ENCODE data around the gene IL6ST. TPM values are rescaled to one million over a fixed set of nuclear protein-coding genes. Genes with fewer than 3 reads are reported as not detected.
"Not testable (repeated sequence)": the region's sequence is repeated elsewhere in the genome, so short reads cannot be mapped to it uniquely, and the experiment has no call there.

The IL6ST gene
- total RNA-seq, 3 donors from 2014 or later: 573 to 722 (median 615) TPM

GRCh38 chr5:55965525-55965924 is 29.2 kb downstream of the IL6ST start:
- Histone ChIP-seq H3K27ac (no peak overlapping the region), H3K36me3 (no peaks in the 10 kb centered on the region), H3K9me3 (no peaks in the 10 kb centered on the region), H3K4me1 (no peaks in the 10 kb centered on the region), H3K27me3 (no peaks in the 10 kb centered on the region), H3K4me3 (no peak overlapping the region)
- no peak for DNase-seq (ENCODE audit: low spot score in 2 of 2)
- intact Hi-C loops (cut with DNase I; ENCODE audit: low total_unique reads): no loop called here
- TF ChIP-seq POLR2A (IDR thresholded peaks at IDR 0.05): no peak
- no peak for TF ChIP-seq POLR2AphosphoS5 (IDR thresholded peaks at IDR 0.05)
- no peak for TF ChIP-seq CTCF (IDR thresholded peaks at IDR 0.05)

- DNase-seq (ENCODE audit: low spot score in 2 of 2): no peak
- no peak overlapping the region for H3K27ac ChIP-seq
- no peaks in the 10 kb centered on the region for H3K9me3 ChIP-seq
- no peaks in the 10 kb centered on the region for H3K4me1 ChIP-seq
- intact Hi-C loops (cut with DNase I; ENCODE audit: low total_unique reads): no loop called here
- no peak overlapping the region for H3K4me3 ChIP-seq
- peaks cover 5% of the 10 kb centered on the region for H3K36me3 ChIP-seq
- TF ChIP-seq POLR2A (IDR thresholded peaks at IDR 0.05) (no peak), POLR2AphosphoS5 (IDR thresholded peaks at IDR 0.05) (no peak), CTCF (IDR thresholded peaks at IDR 0.05) (no peak)
- no peaks in the 10 kb centered on the region for H3K27me3 ChIP-seq
These were observed 34.0 kb downstream of the IL6ST start for GRCh38 chr5:55960779-55961178.

- intact Hi-C loops (cut with DNase I; ENCODE audit: low total_unique reads): no loop called here
- TF ChIP-seq CTCF (IDR thresholded peaks at IDR 0.05) (no peak), POLR2A (IDR thresholded peaks at IDR 0.05) (no peak), POLR2AphosphoS5 (IDR thresholded peaks at IDR 0.05) (no peak)
- Histone ChIP-seq H3K27ac (no peak overlapping the region), H3K4me3 (no peak overlapping the region), H3K27me3 (no peaks in the 10 kb centered on the region), H3K36me3 (peaks cover 5% of the 10 kb centered on the region), H3K4me1 (no peaks in the 10 kb centered on the region), H3K9me3 (no peaks in the 10 kb centered on the region)
- no peak for DNase-seq (ENCODE audit: low spot score in 2 of 2)
These were observed 35.6 kb downstream of the IL6ST start for GRCh38 chr5:55959208-55959607.

- H3K4me3 ChIP-seq; H3K4me1 ChIP-seq; H3K27me3 ChIP-seq; H3K9me3 ChIP-seq; H3K36me3 ChIP-seq; DNase-seq (ENCODE audit: low spot score in 2 of 2); intact Hi-C loops (cut with DNase I; ENCODE audit: low total_unique reads): not testable (repeated sequence)
- peak overlapping the region in 1 of 2 donors; percentile 6 for H3K27ac ChIP-seq
These were observed 53.6 kb downstream of the IL6ST start for GRCh38 chr5:55941154-55941553.

- H3K4me3 ChIP-seq; H3K9me3 ChIP-seq; H3K4me1 ChIP-seq; H3K27ac ChIP-seq; H3K36me3 ChIP-seq; H3K27me3 ChIP-seq; DNase-seq (ENCODE audit: low spot score in 2 of 2); intact Hi-C loops (cut with DNase I; ENCODE audit: low total_unique reads): not testable (repeated sequence)
These were observed 57.2 kb downstream of the IL6ST start for GRCh38 chr5:55937598-55937997.

GRCh38 chr5:55936100-55936693 is 58.6 kb downstream of the IL6ST start:
- intact Hi-C loops (cut with DNase I; ENCODE audit: low total_unique reads): no loop called here
- no peaks in the 10 kb centered on the region for H3K36me3 ChIP-seq
- no peaks in the 10 kb centered on the region for H3K4me1 ChIP-seq

More at GRCh38 chr5:55936100-55936693, 58.6 kb downstream of the IL6ST start:
- TF ChIP-seq POLR2A (IDR thresholded peaks at IDR 0.05): no peak
- TF ChIP-seq CTCF (IDR thresholded peaks at IDR 0.05): peak; percentile 32 to 83 (median 61)
- no peak for TF ChIP-seq POLR2AphosphoS5 (IDR thresholded peaks at IDR 0.05)
- Histone ChIP-seq H3K9me3 (no peaks in the 10 kb centered on the region), H3K27ac (no peak overlapping the region), H3K4me3 (no peak overlapping the region), H3K27me3 (no peaks in the 10 kb centered on the region)
- peak in 1 of 2 donors; percentile 57 for DNase-seq (ENCODE audit: low spot score in 2 of 2)

All from breast epithelium (tissue), 4 donors.